ENCODE data around the gene BOC.

DNA sequence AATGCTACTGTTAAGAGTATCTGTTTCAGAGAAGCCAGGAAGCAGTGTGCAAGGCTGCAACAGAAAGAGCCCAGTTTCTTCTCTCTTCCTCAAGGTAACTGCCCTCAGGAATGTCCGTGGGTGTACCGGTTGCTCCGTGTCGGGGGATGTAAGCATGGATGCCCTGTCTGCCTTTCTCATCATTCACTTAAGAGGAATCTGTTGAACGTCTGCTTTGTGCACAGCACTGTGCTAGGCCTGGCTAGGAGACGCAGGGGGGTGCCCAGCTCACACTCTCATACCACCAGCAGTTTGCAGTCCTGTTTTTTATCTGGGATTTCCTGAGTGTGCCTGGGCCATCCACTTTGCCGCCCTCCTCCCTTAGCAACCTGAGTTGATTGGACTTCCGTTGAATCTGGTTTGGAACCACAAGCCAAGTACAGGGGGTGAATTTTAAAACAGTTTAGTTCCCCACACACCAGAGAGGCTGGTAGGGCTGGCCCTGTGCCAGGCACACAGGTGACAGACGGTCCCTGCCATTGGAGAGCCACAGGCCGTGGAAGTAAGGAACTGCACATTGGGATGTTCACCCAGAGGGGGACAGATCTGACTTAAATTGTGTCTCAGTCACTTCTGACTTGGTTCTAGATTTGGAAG lies 11.2 kb downstream of the BOC start:
- TF ChIP-seq, protein P1, sequence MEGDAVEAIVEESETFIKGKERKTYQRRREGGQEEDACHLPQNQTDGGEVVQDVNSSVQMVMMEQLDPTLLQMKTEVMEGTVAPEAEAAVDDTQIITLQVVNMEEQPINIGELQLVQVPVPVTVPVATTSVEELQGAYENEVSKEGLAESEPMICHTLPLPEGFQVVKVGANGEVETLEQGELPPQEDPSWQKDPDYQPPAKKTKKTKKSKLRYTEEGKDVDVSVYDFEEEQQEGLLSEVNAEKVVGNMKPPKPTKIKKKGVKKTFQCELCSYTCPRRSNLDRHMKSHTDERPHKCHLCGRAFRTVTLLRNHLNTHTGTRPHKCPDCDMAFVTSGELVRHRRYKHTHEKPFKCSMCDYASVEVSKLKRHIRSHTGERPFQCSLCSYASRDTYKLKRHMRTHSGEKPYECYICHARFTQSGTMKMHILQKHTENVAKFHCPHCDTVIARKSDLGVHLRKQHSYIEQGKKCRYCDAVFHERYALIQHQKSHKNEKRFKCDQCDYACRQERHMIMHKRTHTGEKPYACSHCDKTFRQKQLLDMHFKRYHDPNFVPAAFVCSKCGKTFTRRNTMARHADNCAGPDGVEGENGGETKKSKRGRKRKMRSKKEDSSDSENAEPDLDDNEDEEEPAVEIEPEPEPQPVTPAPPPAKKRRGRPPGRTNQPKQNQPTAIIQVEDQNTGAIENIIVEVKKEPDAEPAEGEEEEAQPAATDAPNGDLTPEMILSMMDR (conservative IDR thresholded peaks at IDR 0.05 in 1 of 2, IDR thresholded peaks at IDR 0.05 in 1 of 2; ENCODE audit: low read depth in 1 of 2, low read length in 2 of 2) = no peak
- TF ChIP-seq EZH2 (IDR thresholded peaks at IDR 0.05; ENCODE audit: low read length, missing control alignments) = no peak

All from fibroblast of lung (primary cell).